A549 (cell line): Measurements from ENCODE around the gene DYNLRB2.

Experiments used
- BHLHE40 ChIP-seq: IDR thresholded peaks from 2 replicates; pipeline ENCODE4 v1.6.1; 2012; ENCODE audit warnings: low read depth, low read length, inconsistent platforms
- CBX2 ChIP-seq: fragments of 200-600 bp; sonication (generic); IDR thresholded peaks from 2 replicates; pipeline ENCODE4 v1.6.1; 2016; ENCODE audit warnings: low read depth, mild to moderate bottlenecking, borderline replicate concordance
- CTCF ChIP-seq: fragments of >200 bp; sonication (Bioruptor Twin); formaldehyde crosslinking; IDR thresholded peaks from 3 replicates; pipeline ENCODE4 v1.5.1; 2016
- EHMT2 ChIP-seq: fragments of 200-600 bp; sonication (generic); IDR thresholded peaks from 2 replicates; pipeline ENCODE4 v1.6.1; 2016; ENCODE audit warnings: antibody characterized with exemption, low read depth, mild to moderate bottlenecking, moderate library complexity
- EP300 ChIP-seq, 2 experiments: fragments of >200 bp; sonication (Bioruptor Twin); formaldehyde crosslinking; IDR thresholded peaks; 2 replicates in 1 of 2; 3 replicates in 1 of 2; pipeline ENCODE4 v1.6.1; 2016 to 2017
- JUN ChIP-seq, 2 experiments: fragments of >200 bp; sonication (Bioruptor Twin); formaldehyde crosslinking; IDR thresholded peaks; 2 replicates in 1 of 2; 3 replicates in 1 of 2; pipeline ENCODE4 v1.6.1; 2016 to 2017
- MAX ChIP-seq: IDR thresholded peaks from 2 replicates; pipeline ENCODE4 v1.6.1; 2012
- PHF8 ChIP-seq: fragments of 200-600 bp; sonication (generic); IDR thresholded peaks from 2 replicates; pipeline ENCODE4 v1.6.1; 2016; ENCODE audit warnings: low read depth, mild to moderate bottlenecking, antibody characterized with exemption, moderate library complexity, borderline replicate concordance
- POLR2A ChIP-seq: IDR thresholded peaks from 2 replicates; pipeline ENCODE4 v1.6.1; 2012; ENCODE audit warnings: mild to moderate bottlenecking, low read length

- TF ChIP-seq POLR2A (no peak), PHF8 (no peak), JUN (IDR thresholded peaks at IDR 0.05) (no peak), CTCF (no peak), CBX2 (no peak), EP300 (IDR thresholded peaks at IDR 0.05) (no peak), EHMT2 (no peak), BHLHE40 (no peak), MAX (no peak)
Observed at GRCh38 chr16:80543162-80543561, 2.4 kb downstream of the DYNLRB2 start.
